ENCODE results near the gene WHRN. TPM values are rescaled to one million over a fixed set of nuclear protein-coding genes. Genes with fewer than 3 reads are reported as not detected.

Gene WHRN
- total and polyA plus RNA-seq, 2 donors from 2014 or later: 4.4 to 14.8 TPM

DNA sequence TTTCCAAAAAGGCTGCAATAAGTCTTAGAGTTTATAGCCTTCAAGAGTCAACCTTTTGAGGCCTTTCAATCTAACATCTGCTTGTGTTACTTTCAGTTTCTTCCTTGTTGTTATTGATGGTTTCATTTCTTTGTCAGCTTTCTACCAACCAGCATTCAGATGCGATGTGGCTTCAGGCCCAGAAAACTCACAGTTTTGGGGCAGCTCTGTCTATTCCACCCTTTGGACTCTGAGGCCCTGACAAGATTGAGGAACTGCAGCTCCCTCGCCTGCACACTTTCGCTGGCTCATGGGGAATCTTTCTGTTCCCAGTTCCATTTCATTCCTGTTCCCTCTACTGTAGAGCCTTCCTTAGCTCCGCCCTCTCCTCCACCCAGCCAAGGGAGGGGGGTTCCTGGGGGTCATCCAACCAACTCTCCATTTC is 13.3 kb upstream of the WHRN start:
- Histone ChIP-seq H3K9ac (ENCODE audit: low read length in 3 of 3) (no peak overlapping the region), H3K36me3 (ENCODE audit: control insufficient read depth in 2 of 3, insufficient read depth in 3 of 3, low read length in 3 of 3) (no peaks in the 10 kb centered on the region), H3K27ac (ENCODE audit: low read depth in 2 of 2, low read length in 2 of 2) (no peak overlapping the region), H3K27me3 (ENCODE audit: control insufficient read depth, insufficient read depth, low read length) (no peaks in the 10 kb centered on the region), H3K9me3 (ENCODE audit: control insufficient read depth in 2 of 3, insufficient read depth in 1 of 3, low read length in 3 of 3) (no peaks in the 10 kb centered on the region), H3K4me3 (ENCODE audit: low read length in 3 of 3) (no peak overlapping the region), H3K4me1 (ENCODE audit: control insufficient read depth in 2 of 3, insufficient read depth in 2 of 3, low read depth in 1 of 3, low read length in 3 of 3) (no peaks in the 10 kb centered on the region)
- TF ChIP-seq, protein P1, sequence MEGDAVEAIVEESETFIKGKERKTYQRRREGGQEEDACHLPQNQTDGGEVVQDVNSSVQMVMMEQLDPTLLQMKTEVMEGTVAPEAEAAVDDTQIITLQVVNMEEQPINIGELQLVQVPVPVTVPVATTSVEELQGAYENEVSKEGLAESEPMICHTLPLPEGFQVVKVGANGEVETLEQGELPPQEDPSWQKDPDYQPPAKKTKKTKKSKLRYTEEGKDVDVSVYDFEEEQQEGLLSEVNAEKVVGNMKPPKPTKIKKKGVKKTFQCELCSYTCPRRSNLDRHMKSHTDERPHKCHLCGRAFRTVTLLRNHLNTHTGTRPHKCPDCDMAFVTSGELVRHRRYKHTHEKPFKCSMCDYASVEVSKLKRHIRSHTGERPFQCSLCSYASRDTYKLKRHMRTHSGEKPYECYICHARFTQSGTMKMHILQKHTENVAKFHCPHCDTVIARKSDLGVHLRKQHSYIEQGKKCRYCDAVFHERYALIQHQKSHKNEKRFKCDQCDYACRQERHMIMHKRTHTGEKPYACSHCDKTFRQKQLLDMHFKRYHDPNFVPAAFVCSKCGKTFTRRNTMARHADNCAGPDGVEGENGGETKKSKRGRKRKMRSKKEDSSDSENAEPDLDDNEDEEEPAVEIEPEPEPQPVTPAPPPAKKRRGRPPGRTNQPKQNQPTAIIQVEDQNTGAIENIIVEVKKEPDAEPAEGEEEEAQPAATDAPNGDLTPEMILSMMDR (IDR thresholded peaks at IDR 0.05; ENCODE audit: borderline replicate concordance, extremely low read depth, insufficient read depth): no peak
- intact Hi-C loops (cut with DNase I): no loop called here
- DNase-seq: no peak
- no peak for FAIRE-seq

DNA sequence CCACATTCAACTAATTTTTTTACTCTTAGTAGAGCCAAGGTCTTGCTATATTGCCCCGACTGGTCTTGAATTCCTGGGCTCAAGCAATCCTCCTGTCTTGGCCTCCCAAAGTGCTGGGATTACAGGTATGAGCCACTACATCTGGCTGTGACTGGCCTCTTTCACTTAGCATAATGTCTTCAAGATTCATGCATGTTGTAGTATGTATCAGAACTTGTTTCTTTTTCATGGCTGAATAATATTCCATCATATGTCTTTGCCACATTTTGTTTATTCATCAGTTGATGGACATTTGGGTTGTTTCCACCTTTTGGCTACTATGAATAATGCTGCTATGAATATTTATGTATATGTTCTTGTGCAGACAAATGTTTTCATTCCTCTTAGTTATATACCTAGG is 12.8 kb upstream of the WHRN start:
- Histone ChIP-seq H3K9ac (ENCODE audit: low read length in 3 of 3) (no peak overlapping the region), H3K27ac (ENCODE audit: low read depth in 2 of 2, low read length in 2 of 2) (no peak overlapping the region), H3K4me1 (ENCODE audit: control insufficient read depth in 2 of 3, insufficient read depth in 2 of 3, low read depth in 1 of 3, low read length in 3 of 3) (no peaks in the 10 kb centered on the region), H3K9me3 (ENCODE audit: control insufficient read depth in 2 of 3, insufficient read depth in 1 of 3, low read length in 3 of 3) (no peaks in the 10 kb centered on the region), H3K36me3 (ENCODE audit: control insufficient read depth in 2 of 3, insufficient read depth in 3 of 3, low read length in 3 of 3) (no peaks in the 10 kb centered on the region), H3K4me3 (ENCODE audit: low read length in 3 of 3) (no peak overlapping the region), H3K27me3 (ENCODE audit: control insufficient read depth, insufficient read depth, low read length) (no peaks in the 10 kb centered on the region)
- DNase-seq (no peak), FAIRE-seq (no peak)
- intact Hi-C loops (cut with DNase I): no loop called here
- TF ChIP-seq, protein P1 (IDR thresholded peaks at IDR 0.05; ENCODE audit: borderline replicate concordance, extremely low read depth, insufficient read depth): no peak

- no peak overlapping the region for H3K9ac ChIP-seq (ENCODE audit: low read length in 3 of 3)
- DNase-seq: no peak
- H3K27ac ChIP-seq (ENCODE audit: low read depth in 2 of 2, low read length in 2 of 2): no peak overlapping the region
- H3K9me3 ChIP-seq (ENCODE audit: control insufficient read depth in 2 of 3, insufficient read depth in 1 of 3, low read length in 3 of 3): no peaks in the 10 kb centered on the region
- H3K4me3 ChIP-seq (ENCODE audit: low read length in 3 of 3): no peak overlapping the region
- FAIRE-seq: no peak
- H3K4me1 ChIP-seq (ENCODE audit: control insufficient read depth in 2 of 3, insufficient read depth in 2 of 3, low read depth in 1 of 3, low read length in 3 of 3): no peaks in the 10 kb centered on the region
- TF ChIP-seq, protein P1 (IDR thresholded peaks at IDR 0.05; ENCODE audit: borderline replicate concordance, extremely low read depth, insufficient read depth): no peak
- no peaks in the 10 kb centered on the region for H3K36me3 ChIP-seq (ENCODE audit: control insufficient read depth in 2 of 3, insufficient read depth in 3 of 3, low read length in 3 of 3)
- no peaks in the 10 kb centered on the region for H3K27me3 ChIP-seq (ENCODE audit: control insufficient read depth, insufficient read depth, low read length)
- intact Hi-C loops (cut with DNase I): no loop called here
Measured at GRCh38 chr9:114516913-114517312, 11.6 kb upstream of the WHRN start.

- TF ChIP-seq, protein P1 (IDR thresholded peaks at IDR 0.05; ENCODE audit: borderline replicate concordance, extremely low read depth, insufficient read depth): no peak
- no peaks in the 10 kb centered on the region for H3K9me3 ChIP-seq (ENCODE audit: control insufficient read depth in 2 of 3, insufficient read depth in 1 of 3, low read length in 3 of 3)
Measured at GRCh38 chr9:114515528-114515927, 10.3 kb upstream of the WHRN start.

More at GRCh38 chr9:114515528-114515927, 10.3 kb upstream of the WHRN start:
- H3K36me3 ChIP-seq (ENCODE audit: control insufficient read depth in 2 of 3, insufficient read depth in 3 of 3, low read length in 3 of 3): no peaks in the 10 kb centered on the region
- H3K27ac ChIP-seq (ENCODE audit: low read depth in 2 of 2, low read length in 2 of 2): no peak overlapping the region
- DNase-seq: no peak
- intact Hi-C loops (cut with DNase I): no loop called here
- H3K9ac ChIP-seq (ENCODE audit: low read length in 3 of 3): no peak overlapping the region
- FAIRE-seq: no peak
- no peaks in the 10 kb centered on the region for H3K27me3 ChIP-seq (ENCODE audit: control insufficient read depth, insufficient read depth, low read length)
- no peaks in the 10 kb centered on the region for H3K4me1 ChIP-seq (ENCODE audit: control insufficient read depth in 2 of 3, insufficient read depth in 2 of 3, low read depth in 1 of 3, low read length in 3 of 3)
- H3K4me3 ChIP-seq (ENCODE audit: low read length in 3 of 3): no peak overlapping the region

Data from kidney (tissue), 14 donors.